OCI-LY7 (cell line): ENCODE data around the gene LGALS8. TPM values are rescaled to one million over a fixed set of nuclear protein-coding genes. Genes with fewer than 3 reads are reported as not detected.

ENCODE experiments used
- BruUV-seq: library from RNA; stranded (reverse); fragments of 400-500 nt; replicated peaks from 2 replicates; lab custom pipeline; 2021; lab: Mats Ljungman, UMichigan
- CTCF ChIA-PET: fragments of 300-600 bp; sonication (Branson Sonifier 250); formaldehyde crosslinking; loops from one replicate; lab custom pipeline; 2022; ENCODE audit warnings: antibody characterized with exemption; ENCODE audit not compliant: unreplicated experiment; lab: Charles Lee
- POLR2A ChIA-PET: fragments of 300-600 bp; sonication (Branson Sonifier 250); formaldehyde crosslinking; loops from one replicate; lab custom pipeline; 2022; ENCODE audit warnings: antibody characterized with exemption; lab: Charles Lee
- DNase-seq: peaks from one replicate; pipeline ENCODE4 v3.0.0-alpha.2; 2015; ENCODE audit warnings: low spot score
- H2AFZ ChIP-seq: fragments of 200-600 bp; sonication (generic), shearing (Covaris generic); 2 replicates; pipeline ENCODE4 v1.6.1; 2014; ENCODE audit warnings: mild to moderate bottlenecking, antibody characterized with exemption, low read length, moderate library complexity
- H3K27ac ChIP-seq: fragments of 200-600 bp; sonication (generic); 2 replicates; pipeline ENCODE4 v1.5.1; 2014; ENCODE audit warnings: mixed run types, low read depth, mild to moderate bottlenecking, moderate library complexity, low read length, inconsistent platforms; ENCODE audit not compliant: poor library complexity, severe bottlenecking
- H3K36me3 ChIP-seq: fragments of 200-600 bp; sonication (generic); 2 replicates; pipeline ENCODE4 v1.6.1; 2014; ENCODE audit warnings: mild to moderate bottlenecking, antibody characterized with exemption, low read length, moderate library complexity, mixed read lengths; ENCODE audit not compliant: insufficient read depth
- H3K4me1 ChIP-seq: fragments of 200-600 bp; sonication (generic); 2 replicates; pipeline ENCODE4 v1.5.1; 2014; ENCODE audit warnings: mild to moderate bottlenecking, low read length; ENCODE audit not compliant: insufficient read depth, poor library complexity, severe bottlenecking
- H3K4me2 ChIP-seq: fragments of 200-600 bp; sonication (generic); 2 replicates; pipeline ENCODE4 v1.6.1; 2014; ENCODE audit warnings: mild to moderate bottlenecking, low read length
- H3K4me3 ChIP-seq: fragments of 200-600 bp; sonication (generic); 2 replicates; pipeline ENCODE4 v1.5.1; 2014; ENCODE audit warnings: mild to moderate bottlenecking, low read depth, low read length; ENCODE audit not compliant: poor library complexity, severe bottlenecking
- H3K79me2 ChIP-seq: fragments of 200-600 bp; sonication (generic); 2 replicates; pipeline ENCODE4 v1.6.1; 2016; ENCODE audit warnings: low read depth, mild to moderate bottlenecking, low read length, moderate library complexity, mixed read lengths; ENCODE audit not compliant: insufficient read depth
- H3K9me2 ChIP-seq: fragments of 200-600 bp; sonication (generic); 2 replicates; pipeline ENCODE4 v1.6.1; 2016; ENCODE audit warnings: mild to moderate bottlenecking, low read length, mixed read lengths; ENCODE audit not compliant: insufficient read depth
- H3K9me3 ChIP-seq: fragments of 200-600 bp; sonication (generic); 2 replicates; pipeline ENCODE4 v1.6.1; 2014; ENCODE audit warnings: mild to moderate bottlenecking, mixed run types, low read length, mixed read lengths
- H4K20me1 ChIP-seq: fragments of 200-600 bp; sonication (generic); 2 replicates; pipeline ENCODE4 v1.6.1; 2014; ENCODE audit warnings: mild to moderate bottlenecking, antibody characterized with exemption, low read length, moderate library complexity, mixed read lengths; ENCODE audit not compliant: insufficient read depth
- CTCF ChIP-seq: fragments of 200-600 bp; sonication (generic); conservative IDR thresholded peaks from 2 replicates; pipeline ENCODE4 v1.5.1; 2014; ENCODE audit warnings: mild to moderate bottlenecking, antibody characterized with exemption, low read length, moderate library complexity, mixed read lengths
- EZH2phosphoT487 ChIP-seq: fragments of 200-600 bp; sonication (generic); IDR thresholded peaks from 2 replicates; pipeline ENCODE4 v1.6.1; 2018; ENCODE audit warnings: low read depth, borderline replicate concordance, mild to moderate bottlenecking, mixed run types, antibody characterized with exemption, low read length, moderate library complexity, mixed read lengths
- intact Hi-C: fragments of 100-400 bp; cut with micrococcal nuclease; formaldehyde crosslinking; loops from one replicate; pipeline ENCODE4 v1.10.0; 2022; ENCODE audit not compliant: unreplicated experiment
- total RNA-seq, 2 experiments: library from RNA; depleted of rRNA in 1 of 2; stranded (reverse); fragments of >200 nt in 1 of 2; shearing (Covaris generic) in 1 of 2; gene quantifications; 2 replicates each; pipeline ENCODE4 v1.2.3, GENCODE V29; 2014 to 2022

Gene LGALS8
- total RNA-seq, 2 experiments from 2014 or later, result not detected

DNA sequence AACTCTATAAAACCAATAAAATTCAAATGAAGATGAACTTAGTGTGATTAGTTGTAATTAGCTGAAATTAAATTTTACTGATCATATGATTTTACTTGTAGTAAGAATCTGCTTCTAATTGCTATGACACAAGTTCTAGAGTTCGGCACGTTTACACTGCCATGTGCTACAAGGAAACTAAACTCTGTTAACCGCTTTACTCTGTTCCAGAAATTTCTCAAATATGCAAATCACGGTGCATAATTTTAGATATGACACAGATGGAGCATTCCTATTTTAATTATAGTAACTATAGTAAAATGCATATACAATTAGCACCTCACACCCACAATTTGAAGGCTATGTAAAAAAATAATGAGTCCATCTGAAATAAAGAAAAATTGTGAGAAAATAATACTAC lies 65.7 kb downstream of the LGALS8 start:
- Histone ChIP-seq H3K27ac (no peak overlapping the region), H3K36me3 (peaks cover 99% of the 10 kb centered on the region), H3K4me1 (no peaks in the 10 kb centered on the region), H2AFZ (no peak overlapping the region), H3K4me2 (no peak overlapping the region), H3K79me2 (no peaks in the 10 kb centered on the region), H3K9me2 (no peaks in the 10 kb centered on the region), H3K9me3 (no peaks in the 10 kb centered on the region), H4K20me1 (no peaks in the 10 kb centered on the region; the same call in 1 of the 2 replicates), H3K4me3 (no peak overlapping the region)
- POLR2A ChIA-PET, result interaction anchor here (1.0 kb wide), 1 partner anchor 15 kb away, joined by 4 read pairs; the partner anchor contains the start of gene HEATR1
- no TSS peak for BruUV-seq
- CTCF ChIA-PET, result no interaction called here
- TF ChIP-seq CTCF (no peak), EZH2phosphoT487 (no peak)
- DNase-seq, result no peak
- intact Hi-C loops, result loop anchor here (5.0 kb wide), 1 partner anchor 37 kb away; no protein-coding TSS in a partner anchor

- Histone ChIP-seq H3K79me2 (no peaks in the 10 kb centered on the region), H4K20me1 (no peaks in the 10 kb centered on the region; the same call in 1 of the 2 replicates), H3K27ac (no peak overlapping the region), H3K4me3 (no peak overlapping the region), H3K4me2 (no peak overlapping the region), H3K9me3 (no peaks in the 10 kb centered on the region), H3K36me3 (peaks cover 99% of the 10 kb centered on the region), H3K9me2 (no peaks in the 10 kb centered on the region), H3K4me1 (no peaks in the 10 kb centered on the region), H2AFZ (no peak overlapping the region)
- CTCF ChIA-PET, result no interaction called here
- no TSS peak for BruUV-seq
- no peak for DNase-seq
- TF ChIP-seq EZH2phosphoT487, result no peak
- intact Hi-C loops, result loop anchor here (10.0 kb wide), 1 partner anchor 234 kb away; no protein-coding TSS in a partner anchor
- POLR2A ChIA-PET, result no interaction called here
Measured at GRCh38 chr1:236590553-236591150, 66.9 kb downstream of the LGALS8 start.

DNA sequence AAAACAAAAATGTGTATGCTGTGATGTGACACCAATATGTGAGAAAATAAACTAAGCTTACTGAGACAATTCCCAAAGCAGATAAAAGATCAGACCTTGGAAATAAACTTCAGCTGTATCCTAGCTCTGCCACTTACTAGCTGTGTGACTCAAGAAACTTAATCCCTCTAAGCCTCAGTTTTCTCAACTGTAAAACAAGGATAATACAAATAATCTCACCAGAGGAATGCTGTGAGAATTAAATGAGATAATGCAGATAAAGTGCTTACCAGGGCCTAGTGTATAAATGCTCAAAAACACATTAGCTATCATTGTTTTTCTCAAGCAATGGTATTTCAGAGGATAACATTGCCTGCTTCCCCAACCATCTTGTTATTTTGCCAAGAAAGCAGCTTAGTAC lies 78.4 kb downstream of the LGALS8 start:
- ChIA-PET POLR2A (interaction anchor here (0.8 to 1.2 kb wide), 5 partner anchors 8 to 193 kb away, joined by 3 to 5 read pairs (median 3); partner anchors contain the start of gene MTR), CTCF (no interaction called here)
- Histone ChIP-seq H3K36me3 (peaks cover 60% of the 10 kb centered on the region), H3K9me2 (no peaks in the 10 kb centered on the region), H3K79me2 (peaks cover 25% of the 10 kb centered on the region), H3K4me2 (no peak overlapping the region), H2AFZ (no peak overlapping the region), H3K4me1 (peaks cover 14% of the 10 kb centered on the region), H3K4me3 (no peak overlapping the region), H3K27ac (no peak overlapping the region), H4K20me1 (peaks cover 9% of the 10 kb centered on the region; the same call in 1 of the 2 replicates), H3K9me3 (no peaks in the 10 kb centered on the region)
- TF ChIP-seq EZH2phosphoT487, result no peak
- no peak for TF ChIP-seq CTCF
- no TSS peak for BruUV-seq
- intact Hi-C loops, result loop anchor here (10.0 kb wide), 2 partner anchors 263 to 783 kb away; no protein-coding TSS in a partner anchor
- DNase-seq, result no peak

Other genes starting within 250 kb of the LGALS8 start
- gene ERO1B, start 242.0 kb upstream of the LGALS8 start, total RNA-seq (2014; rRNA removed; shearing (Covaris generic)), result 7.0 and 7.6 TPM in 2 replicates
- gene ERO1B, start 242.0 kb upstream of the LGALS8 start, total RNA-seq (2022), result 11.0 and 14.2 TPM in 2 replicates
- not detected in 2 replicates for gene EDARADD, start 129.7 kb upstream of the LGALS8 start, total RNA-seq (2014; rRNA removed; shearing (Covaris generic))
- gene EDARADD, start 129.7 kb upstream of the LGALS8 start, total RNA-seq (2022), result not detected in 2 replicates
- 30.5 and 34.4 TPM in 2 replicates for gene HEATR1, start 80.5 kb downstream of the LGALS8 start, total RNA-seq (2014; rRNA removed; shearing (Covaris generic))
- gene HEATR1, start 80.5 kb downstream of the LGALS8 start, total RNA-seq (2022), result 65.2 and 69.0 TPM in 2 replicates
- gene ACTN2, start 162.5 kb downstream of the LGALS8 start, total RNA-seq (2014; rRNA removed; shearing (Covaris generic)), result not detected in 2 replicates
- gene ACTN2, start 162.5 kb downstream of the LGALS8 start, total RNA-seq (2022), result not detected in 2 replicates